ENCODE data around the gene ZFP91.

DNA sequence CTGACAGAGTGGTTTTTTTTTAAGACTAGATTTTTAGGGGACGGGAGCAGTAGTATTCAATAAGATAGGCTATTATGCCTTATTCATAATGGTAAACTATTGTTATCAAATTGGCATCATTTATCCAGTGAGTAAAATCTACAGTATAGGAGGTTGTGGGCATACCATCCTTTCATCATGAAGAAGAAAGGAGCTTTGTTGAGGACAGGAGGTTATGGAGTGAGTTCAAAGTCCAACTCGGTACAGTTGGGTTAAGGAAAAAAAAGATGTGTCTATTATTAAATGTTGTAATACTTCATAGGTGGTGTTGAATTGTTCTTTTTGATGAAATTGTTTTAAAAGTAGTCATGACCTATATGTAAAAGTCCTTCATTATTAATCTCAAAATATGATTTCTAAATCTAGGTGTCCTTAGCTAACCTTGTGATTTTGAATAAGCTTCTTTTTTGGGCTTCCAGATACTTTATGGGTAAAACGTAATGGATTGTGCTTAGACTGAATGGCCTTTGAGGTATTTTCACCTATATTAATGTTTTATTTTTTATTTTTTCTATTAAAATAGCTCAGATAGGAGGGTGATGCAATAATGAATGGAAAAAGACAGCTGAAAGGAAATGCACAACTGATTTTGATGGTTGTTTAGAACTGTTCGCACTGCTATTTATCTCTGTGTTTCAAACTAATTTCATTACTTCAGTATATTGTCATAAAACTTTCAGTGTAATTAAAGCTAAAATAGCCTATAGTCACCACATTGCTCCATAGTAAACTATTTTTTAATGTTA lies 28.3 kb downstream of the ZFP91 start:
- TF ChIP-seq EZH2 (IDR thresholded peaks at IDR 0.05; ENCODE audit: borderline replicate concordance, insufficient read depth, low read length, poor library complexity, severe bottlenecking) (no peak), TAF1 (IDR thresholded peaks at IDR 0.05; ENCODE audit: low read depth) (no peak)
- TF ChIP-seq, protein P1, sequence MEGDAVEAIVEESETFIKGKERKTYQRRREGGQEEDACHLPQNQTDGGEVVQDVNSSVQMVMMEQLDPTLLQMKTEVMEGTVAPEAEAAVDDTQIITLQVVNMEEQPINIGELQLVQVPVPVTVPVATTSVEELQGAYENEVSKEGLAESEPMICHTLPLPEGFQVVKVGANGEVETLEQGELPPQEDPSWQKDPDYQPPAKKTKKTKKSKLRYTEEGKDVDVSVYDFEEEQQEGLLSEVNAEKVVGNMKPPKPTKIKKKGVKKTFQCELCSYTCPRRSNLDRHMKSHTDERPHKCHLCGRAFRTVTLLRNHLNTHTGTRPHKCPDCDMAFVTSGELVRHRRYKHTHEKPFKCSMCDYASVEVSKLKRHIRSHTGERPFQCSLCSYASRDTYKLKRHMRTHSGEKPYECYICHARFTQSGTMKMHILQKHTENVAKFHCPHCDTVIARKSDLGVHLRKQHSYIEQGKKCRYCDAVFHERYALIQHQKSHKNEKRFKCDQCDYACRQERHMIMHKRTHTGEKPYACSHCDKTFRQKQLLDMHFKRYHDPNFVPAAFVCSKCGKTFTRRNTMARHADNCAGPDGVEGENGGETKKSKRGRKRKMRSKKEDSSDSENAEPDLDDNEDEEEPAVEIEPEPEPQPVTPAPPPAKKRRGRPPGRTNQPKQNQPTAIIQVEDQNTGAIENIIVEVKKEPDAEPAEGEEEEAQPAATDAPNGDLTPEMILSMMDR (IDR thresholded peaks at IDR 0.05; ENCODE audit: poor library complexity, severe bottlenecking): no peak

All from neural cell (in vitro differentiated cells).